GM21717 (cell line): ENCODE data around the gene FAM186B.

Experiments
- ATAC-seq: cut with Tn5 transposase; IDR thresholded peaks from one replicate; pipeline ENCODE4 v1.9.1; 2021; ENCODE audit warnings: mild to moderate bottlenecking, moderate library complexity; ENCODE audit not compliant: unreplicated experiment

The FAM186B gene

DNA sequence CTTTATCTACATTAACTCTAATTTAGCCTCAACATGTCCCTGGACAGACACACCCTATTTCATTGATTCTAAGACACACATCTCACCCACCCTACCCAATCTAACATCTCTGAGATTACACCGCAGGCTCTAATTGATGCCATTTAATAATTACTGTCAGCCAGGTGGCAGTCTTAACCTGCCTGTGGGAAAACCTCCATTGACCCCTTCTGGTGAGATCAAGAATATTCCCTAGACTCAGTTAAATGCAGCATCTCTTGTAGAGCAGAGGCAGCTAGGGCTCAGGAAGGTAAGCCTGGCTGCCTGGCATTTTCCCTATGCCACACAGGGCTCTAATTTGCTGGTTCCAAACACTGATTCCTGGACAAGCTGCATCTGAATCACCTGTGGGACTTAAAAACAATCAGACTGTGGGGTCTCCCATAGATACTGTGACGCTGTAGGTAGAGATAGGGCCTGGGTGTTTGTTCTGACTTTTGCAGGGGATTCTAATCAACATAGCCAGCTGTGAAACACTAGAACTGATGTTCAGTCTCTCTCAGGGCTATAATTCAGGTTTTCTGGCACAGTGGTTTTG, 51.8 kb downstream of the FAM186B start:
- no peak for ATAC-seq

DNA sequence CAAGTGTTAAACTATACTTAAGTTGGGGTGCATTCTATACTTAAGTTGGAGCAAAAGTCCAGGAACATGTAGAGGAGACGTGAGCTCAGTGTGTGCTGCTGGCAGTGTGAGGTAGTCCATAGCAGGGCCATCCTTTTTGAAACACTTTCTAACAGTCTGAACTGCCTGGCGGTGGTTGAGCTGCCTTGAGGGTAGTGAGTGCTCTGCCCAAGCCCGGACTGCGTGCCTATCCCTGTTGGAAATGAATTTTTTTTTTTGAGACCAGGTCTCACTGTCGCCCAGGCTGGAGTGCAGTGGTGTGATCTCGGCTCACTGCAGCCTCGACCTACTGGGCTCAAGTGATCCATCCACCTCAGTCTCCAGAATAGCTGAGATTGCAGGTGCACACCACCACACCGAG, 52.5 kb downstream of the FAM186B start:
- ATAC-seq, result no peak

DNA sequence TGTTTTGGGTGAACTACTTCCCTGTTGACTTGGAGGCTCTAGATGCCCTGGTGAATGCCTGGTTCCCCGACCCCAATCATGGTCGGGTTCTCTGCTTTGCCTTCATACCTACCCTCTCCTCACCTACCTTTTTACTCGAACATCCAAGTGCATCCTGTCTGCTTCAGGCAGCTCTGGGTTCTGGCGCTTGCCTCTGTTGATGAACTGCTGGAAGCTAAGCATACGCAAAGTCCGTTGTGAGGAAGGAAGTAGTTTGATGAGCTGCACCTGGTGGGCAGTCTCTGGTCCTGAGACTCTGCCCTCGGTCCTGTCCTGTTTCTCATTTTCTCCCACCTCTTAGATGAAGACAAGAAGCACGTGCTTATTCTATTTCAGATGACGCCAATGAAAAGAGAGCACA, 53.0 kb downstream of the FAM186B start:
- no peak for ATAC-seq

DNA sequence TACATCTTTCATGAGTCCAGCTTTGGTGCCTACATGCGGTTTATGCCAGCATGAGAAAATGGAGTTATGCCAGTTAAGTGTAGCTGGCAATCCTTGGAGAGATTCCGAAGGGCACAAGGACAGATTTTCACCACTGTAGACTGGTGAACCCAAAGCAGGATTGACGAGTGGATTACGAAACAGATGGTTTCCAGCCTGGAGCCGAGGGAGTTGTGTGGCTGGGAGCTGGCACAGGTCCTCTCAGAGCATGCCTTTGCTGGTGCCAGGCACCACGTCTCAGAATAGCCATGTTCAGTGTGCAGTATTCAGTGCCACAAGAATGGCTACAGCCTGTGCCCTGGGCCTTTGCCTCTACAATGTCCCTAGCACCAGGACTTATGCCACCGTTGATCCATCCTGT, 53.4 kb downstream of the FAM186B start:
- ATAC-seq, result no peak

DNA sequence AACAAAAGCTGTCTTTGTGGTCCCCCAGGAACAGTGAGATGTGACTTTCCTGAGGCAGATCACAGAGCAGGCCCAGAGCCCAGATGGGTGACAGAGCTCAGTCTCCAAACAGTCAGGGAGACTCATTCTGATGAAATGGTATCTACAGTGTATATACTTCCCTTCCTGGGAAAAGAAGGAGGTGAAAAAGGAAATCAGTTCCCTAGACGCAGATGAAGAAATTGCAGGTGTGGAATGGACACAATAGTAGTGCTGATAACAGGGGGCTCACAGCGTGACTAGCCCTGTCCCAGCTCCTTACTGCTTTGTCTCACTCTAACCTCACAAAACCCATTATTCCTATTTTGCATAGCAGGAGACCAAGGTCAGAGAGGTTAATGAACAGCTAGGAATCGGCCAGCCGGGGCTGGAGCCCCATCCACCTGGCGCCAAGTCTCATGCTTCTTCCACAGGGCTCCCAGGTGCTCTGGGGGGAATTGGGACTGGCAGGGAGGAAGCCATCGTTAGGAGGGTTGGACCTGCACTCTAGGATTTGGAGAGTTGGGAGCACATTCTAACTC, 54.7 kb downstream of the FAM186B start:
- no peak for ATAC-seq

DNA sequence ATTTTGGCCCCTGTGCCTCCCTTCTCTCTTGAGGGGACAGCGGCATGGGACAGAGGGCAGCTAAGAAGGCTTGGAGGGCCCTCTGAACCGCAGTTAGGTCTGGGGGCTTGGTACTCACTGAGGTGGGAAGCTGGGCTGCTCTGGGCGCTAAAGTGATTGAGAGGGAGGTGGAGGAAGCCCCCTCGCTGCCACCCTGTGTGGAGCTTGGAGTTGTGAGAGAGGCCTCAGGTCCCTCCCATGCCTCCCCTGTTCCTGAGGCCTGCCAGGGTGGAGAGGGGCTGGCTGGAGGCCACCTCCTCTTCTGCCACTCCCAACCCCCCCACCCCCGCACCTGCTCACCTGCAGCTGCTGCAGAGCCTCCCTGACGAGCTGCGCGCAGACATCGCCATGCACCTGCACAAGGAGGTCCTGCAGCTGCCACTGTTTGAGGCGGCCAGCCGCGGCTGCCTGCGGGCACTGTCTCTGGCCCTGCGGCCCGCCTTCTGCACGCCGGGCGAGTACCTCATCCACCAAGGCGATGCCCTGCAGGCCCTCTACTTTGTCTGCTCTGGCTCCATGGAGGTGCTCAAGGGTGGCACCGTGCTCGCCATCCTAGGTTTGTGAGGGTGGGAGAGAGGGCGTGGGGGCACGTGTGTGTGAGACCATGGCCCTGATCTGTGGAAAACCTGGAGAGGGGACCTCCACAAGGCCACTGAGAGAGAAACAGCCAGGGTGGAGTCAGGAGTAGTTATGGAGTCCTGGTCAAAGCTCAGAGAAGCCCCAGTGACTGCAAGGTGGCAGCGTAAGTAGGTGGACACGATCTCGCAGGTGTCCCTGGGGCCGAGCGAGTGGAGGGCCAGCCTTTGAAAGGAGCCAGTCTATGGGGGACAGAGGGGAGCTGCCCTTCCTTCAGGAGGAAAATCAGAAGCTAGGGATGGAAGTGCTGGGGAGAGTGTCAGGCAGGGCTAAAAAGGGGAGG, 55.4 kb downstream of the FAM186B start:
- no peak for ATAC-seq

DNA sequence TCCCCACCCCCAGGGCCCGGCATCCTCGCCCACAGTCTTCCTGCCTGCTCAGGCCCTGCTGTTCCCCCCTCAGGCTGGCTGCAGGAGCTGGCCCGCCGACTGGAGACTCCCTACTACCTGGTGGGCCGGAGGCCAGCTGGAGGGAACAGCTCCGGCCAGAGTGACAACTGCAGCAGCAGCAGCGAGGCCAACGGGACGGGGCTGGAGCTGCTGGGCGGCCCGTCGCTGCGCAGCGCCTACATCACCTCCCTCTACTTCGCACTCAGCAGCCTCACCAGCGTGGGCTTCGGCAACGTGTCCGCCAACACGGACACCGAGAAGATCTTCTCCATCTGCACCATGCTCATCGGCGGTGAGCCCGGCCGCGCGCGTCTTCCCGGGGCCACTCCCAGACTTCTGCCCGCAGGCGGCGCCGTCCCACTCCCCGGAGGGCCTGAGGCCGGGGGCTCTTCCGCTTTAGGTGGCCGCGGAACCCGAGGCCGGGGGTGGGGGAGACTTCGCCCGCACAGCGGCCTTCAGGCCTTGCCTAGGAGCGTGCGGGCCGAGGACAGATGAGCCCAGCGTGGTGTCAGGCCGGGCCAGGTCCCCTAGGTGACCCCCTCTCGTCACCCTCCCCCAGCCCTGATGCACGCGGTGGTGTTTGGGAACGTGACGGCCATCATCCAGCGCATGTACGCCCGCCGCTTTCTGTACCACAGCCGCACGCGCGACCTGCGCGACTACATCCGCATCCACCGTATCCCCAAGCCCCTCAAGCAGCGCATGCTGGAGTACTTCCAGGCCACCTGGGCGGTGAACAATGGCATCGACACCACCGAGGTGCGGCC, 56.4 kb downstream of the FAM186B start:
- no peak for ATAC-seq

DNA sequence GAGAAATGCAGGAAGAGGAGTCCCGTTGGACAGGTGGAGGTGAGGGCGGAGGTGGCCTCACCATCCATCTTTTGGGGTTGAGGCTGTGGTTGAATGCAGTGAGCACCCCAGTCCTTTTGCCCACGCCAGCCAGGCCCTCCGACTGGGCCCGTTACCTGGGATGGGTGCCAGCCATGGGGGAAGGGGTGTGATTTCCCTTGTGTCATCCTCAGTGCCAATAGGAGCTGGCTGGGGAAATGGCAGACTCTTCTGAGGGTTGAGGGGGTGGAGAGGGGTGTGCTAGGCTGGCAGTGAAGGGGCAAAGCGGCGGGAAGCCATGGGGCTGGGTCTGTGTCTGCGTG, 57.0 kb downstream of the FAM186B start:
- no peak for ATAC-seq

DNA sequence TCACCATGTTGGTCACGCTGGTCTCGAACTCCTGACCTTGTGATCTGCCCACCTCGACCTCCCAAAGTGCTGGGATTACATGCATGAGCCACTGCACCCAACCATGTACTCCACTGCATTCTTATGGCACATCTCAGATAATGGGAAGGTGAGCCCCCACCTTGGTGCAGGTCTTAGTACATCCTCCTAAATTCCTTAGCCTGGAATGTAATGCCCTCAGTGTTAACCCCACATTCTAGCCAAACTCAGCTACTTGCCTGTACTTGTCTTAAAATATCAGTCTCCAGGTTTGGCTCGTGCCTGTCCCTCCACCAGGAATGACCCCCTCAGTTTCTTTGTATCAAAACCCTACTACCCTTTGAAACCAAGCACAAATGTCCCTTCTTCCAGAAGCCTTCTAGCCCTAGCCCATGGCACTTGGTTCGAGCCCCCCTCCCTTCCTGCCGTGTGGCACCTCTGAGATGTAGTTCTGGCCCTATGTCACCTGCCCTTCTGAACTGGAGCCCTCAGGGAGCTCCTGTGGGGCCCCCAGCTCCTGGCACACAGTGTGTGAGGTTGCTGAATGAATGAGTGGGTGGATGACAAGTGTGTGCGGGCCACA, 58.2 kb downstream of the FAM186B start:
- ATAC-seq, result no peak

DNA sequence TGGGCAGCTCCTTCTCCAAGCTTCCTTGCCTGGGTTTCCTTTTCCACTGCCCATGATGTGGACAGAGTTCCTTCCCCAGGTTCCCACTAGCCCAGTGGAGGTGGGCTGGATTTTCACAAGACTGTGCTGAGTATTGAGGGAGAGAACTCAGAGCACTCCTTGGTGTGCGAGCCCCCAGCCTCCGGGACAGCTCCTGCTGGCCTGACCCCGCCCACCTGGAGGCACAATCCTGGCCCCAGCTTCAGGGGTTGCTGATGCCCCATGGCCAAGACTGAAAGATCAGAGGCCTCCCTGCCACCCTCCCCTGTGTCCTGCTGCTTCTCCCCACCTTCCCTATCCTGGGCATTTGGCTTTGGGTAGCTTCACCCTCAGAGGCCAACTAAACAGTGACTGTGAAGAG, 59.0 kb downstream of the FAM186B start:
- ATAC-seq, result no peak

DNA sequence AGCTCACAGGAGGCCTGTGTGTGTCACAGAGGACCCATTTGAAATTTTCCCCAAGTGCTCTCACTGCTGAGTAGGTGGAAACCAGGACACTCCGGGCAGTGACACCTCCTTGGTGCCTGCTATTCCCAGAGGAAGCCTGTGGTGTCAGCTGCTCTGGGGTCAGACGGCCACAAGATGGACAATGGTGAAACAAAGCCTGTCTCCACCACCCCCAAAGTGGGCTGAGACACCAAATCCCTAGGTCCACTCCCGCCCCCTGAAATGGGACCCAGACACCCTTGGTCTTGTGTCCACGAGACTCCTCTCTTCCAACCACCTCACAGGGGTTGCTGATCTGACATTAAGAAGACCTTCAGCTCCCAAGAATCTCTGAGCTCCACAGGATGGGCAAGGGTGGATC, 59.6 kb downstream of the FAM186B start:
- no peak for ATAC-seq

DNA sequence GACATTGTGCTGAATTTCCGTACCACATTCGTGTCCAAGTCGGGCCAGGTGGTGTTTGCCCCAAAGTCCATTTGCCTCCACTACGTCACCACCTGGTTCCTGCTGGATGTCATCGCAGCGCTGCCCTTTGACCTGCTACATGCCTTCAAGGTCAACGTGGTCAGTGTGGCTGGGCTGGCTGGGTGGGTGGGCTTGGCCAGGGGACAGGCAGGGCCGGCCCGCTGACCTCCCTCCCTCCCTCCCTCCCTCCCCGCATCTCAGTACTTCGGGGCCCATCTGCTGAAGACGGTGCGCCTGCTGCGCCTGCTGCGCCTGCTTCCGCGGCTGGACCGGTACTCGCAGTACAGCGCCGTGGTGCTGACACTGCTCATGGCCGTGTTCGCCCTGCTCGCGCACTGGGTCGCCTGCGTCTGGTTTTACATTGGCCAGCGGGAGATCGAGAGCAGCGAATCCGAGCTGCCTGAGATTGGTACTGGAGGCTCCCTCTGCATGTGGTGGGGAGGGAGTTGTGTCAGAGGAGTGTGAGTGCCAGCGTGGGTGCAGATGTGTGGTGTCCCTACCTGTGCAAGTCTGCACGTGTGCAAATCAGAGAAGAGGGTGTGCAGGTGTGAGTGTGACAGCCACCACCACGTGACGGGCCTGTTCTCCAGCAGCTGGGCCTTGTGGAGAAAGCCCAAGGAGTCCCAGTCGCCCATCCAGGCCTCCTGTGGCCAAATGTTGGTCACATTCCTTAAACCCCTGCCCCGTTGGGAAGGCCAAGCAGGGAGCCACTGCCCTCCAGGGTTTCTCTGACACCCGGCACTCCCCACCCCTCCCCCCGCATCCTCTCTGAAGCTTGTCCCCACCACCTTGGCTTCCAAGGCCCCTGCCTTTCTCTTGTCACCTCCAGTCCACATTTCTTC, 61.3 kb downstream of the FAM186B start:
- ATAC-seq, result no peak

DNA sequence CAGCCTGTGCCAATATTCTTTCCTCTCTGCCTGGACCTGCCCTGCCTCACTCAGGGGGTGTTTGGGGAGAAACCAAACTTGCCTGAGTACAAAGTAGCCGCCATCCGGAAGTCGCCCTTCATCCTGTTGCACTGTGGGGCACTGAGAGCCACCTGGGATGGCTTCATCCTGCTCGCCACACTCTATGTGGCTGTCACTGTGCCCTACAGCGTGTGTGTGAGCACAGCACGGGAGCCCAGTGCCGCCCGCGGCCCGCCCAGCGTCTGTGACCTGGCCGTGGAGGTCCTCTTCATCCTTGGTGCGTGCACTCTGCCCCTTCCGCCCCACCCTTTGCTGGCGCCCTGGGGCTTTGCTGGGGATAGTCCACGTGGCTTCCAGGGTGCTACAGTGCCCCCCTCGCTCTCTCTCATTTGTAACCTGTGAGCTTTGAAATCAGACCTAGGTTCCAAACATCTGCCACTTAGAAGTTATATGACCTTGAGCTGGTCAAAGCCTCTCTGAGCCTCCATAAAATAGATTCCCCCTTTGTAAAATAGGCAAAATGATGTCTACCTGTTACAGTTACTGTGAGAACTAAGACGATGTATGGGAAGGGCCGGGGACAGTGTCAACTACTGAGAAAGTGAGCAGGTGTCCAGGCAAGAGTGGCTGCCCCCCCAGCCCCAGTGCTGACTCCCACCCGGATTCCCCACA, 62.1 kb downstream of the FAM186B start:
- no peak for ATAC-seq

DNA sequence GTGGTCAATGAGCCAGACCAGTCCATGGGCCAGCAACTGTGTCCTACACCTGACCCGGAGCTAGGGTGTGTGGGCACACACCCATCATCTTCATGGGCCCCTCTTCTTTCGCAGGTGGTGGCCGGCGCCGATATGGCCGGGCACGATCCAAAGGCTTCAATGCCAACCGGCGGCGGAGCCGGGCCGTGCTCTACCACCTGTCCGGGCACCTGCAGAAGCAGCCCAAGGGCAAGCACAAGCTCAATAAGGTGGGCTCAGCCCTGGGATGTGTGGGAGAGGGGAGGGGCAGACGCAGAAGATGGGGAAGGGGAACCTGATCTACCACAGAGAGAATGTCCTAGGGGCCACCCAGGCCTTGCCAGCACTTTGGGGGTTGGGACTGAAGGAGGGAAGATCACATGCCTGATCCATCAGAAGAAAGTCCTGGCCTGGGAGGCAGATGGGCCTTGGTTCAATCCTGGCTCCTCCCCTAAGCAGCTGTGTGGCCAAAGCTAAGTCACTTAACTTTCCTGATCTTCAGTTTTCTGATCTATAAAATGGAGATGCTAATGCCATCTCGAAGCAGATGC, 62.8 kb downstream of the FAM186B start:
- no peak for ATAC-seq

DNA sequence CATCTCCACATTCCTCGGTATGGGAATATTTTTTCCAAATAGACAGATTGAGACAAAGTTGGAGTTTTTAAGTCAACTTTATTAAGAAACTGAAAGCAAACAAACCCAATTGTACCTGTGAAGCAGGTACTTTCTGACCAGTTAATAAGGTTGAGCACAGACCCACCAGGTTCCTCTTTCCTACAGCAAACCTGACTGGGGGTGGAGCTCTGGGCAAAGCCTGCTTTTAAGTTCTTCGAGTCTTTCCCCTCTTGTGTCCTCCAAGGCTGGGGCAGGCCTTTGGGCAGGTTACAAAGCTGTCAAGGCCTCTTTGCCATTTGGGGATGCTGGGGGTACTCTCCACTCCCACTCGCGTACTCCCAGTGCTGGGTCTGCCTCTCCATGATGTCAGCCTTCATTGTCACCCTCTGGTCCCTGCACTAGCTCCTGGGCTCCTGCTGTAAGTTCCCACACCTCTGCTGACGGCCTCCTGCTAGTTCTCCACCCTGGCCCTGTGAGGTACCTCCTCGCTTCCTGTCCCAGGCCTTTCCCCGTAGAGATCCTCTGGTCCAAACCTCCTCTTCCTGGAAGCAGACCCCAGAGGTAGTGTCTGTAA, 63.4 kb downstream of the FAM186B start:
- no peak for ATAC-seq

DNA sequence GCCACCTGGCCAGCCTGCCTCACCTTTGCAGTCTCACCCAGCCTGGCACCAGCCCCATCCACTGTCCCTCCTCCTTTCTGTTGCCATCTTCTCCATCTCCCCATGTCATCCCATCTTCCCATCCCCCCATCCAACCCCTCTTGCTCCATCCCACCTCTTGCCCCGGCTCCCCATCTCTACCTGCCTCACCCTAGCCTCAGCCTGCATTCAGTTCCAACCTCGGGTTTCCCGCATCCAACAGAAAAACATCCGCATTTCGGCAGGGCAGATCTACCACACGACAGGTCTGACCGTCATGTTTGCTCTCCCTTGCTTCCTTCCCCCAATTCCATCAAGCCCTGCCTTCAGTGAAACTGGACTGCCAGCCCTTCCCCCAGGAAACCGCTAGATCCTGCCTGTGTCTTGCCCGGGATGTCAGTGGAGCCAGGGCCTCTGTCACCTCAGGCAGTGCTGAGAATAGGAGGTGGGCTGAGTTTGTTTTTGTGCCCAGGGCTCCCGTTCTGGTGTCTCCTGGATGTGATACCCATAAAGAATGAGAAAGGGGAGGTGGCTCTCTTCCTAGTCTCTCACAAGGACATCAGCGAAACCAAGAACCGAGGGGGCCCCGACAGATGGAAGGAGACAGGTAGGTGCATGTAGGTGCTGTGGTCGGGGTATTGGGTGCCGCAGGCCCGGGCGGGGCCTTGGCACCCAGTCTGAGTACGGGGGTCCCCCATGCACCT, 64.1 kb downstream of the FAM186B start:
- no peak for ATAC-seq

DNA sequence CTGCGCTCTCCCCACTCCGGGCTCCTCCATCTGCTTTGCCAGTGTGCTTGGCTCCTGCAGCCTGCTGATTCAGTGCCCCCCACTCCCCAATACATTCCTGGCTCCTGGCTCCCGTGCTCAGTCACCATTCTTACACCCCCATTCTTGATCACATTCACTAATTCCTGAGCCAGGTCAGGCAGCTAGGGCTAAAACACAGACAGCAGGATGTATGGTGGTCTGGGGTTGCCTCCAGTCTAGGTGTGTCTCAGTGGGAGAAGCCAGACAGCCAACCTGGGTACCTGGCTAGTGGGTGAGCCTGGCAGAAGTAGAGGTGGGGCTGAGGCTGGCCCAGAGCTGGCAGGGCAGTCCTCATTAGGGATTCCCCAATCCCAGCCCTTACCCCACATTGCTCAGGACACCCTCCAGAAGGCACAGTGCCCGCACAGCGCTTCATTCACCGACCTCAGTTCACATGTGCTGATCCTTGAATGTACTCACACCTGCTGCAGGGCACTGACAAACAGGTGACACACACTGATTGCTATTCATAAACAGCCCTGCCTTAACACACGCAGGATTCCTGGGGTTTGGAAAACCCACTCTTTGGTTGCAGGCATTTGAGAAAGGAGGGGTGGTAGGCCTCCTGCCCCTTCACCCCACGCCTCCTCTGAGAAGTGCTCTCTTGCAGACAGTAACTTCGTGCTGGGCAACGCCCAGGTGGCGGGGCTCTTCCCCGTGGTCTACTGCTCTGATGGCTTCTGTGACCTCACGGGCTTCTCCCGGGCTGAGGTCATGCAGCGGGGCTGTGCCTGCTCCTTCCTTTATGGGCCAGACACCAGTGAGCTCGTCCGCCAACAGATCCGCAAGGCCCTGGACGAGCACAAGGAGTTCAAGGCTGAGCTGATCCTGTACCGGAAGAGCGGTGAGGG, 65.0 kb downstream of the FAM186B start:
- no peak for ATAC-seq
